IPS DF 6.9 (cell line): ENCODE measurements around the gene EIF3B.

Experiments used
- DNase-seq: peaks from one replicate; pipeline ENCODE4 v3.0.0-alpha.2; 2013; ENCODE audit warnings: low read depth, low spot score
- H3K27ac ChIP-seq: one replicate; pipeline ENCODE4 v1.5.1; 2013; ENCODE audit warnings: low read length, control low read depth
- H3K27me3 ChIP-seq: 2 replicates; pipeline ENCODE4 v1.6.1; 2013; ENCODE audit warnings: mild to moderate bottlenecking, low read length; ENCODE audit not compliant: control insufficient read depth, insufficient read depth
- H3K36me3 ChIP-seq: 2 replicates; pipeline ENCODE4 v1.6.1; 2013; ENCODE audit warnings: low read length; ENCODE audit not compliant: control insufficient read depth, insufficient read depth
- H3K4me1 ChIP-seq: 2 replicates; pipeline ENCODE4 v1.6.1; 2013; ENCODE audit warnings: low read length; ENCODE audit not compliant: control insufficient read depth, insufficient read depth
- H3K4me3 ChIP-seq: 2 replicates; pipeline ENCODE4 v1.5.1; 2013; ENCODE audit warnings: mild to moderate bottlenecking, low read length
- H3K9me3 ChIP-seq: 2 replicates; pipeline ENCODE4 v1.6.1; 2013; ENCODE audit warnings: low read length, inconsistent platforms; ENCODE audit not compliant: control insufficient read depth, insufficient read depth
- WGBS: extraction: QIAGEN DNeasy Blood & Tissue Kit; methylation state at CpG from one replicate; pipeline ENCODE4 v1.1.7; 2013; ENCODE audit warnings: mixed read lengths, missing lambda C conversion rate; ENCODE audit not compliant: insufficient read length, insufficient coverage; 5-methylcytosine and 5-hydroxymethylcytosine counted together

The EIF3B gene

DNA sequence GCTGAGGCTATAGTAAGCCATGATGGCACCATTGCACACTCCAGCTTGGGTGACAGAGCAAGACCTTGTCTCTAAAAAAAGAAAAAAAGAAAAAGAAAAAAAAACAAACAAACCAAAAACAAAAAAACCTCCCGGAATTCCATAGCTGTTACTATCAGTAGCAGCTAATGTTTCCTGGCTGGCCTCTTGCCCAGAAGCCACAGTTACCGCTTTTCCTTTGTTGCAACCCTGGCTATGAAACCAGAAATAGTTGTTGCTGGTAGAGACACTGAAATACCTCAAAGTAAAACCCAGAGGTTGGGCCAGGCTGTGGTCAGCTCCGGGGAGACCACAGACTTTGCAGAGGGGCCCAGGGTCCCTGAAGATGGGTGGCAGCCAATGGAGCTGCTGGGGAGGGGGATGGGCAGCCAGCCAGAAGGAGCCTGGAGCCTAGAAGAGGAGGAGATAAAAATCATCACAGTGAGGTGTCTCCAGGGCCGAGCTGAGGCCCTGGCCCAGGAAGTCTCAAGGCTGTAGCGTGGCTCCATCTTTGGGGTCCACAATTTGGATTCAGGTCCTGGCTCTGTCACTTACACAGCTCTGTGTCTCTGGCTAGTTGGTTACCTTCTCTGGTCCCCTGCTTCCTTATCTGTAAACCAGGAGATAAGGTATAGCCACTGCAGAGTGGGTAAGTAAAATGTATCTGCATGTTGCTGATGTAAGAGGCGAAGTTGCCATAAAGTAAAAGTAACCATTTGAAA, 45.4 kb downstream of the EIF3B start:
- Histone ChIP-seq H3K9me3 (no peaks in the 10 kb centered on the region), H3K36me3 (peaks cover 3% of the 10 kb centered on the region; the same call in 1 of the 2 replicates), H3K27me3 (no peaks in the 10 kb centered on the region), H3K4me1 (peaks cover 9% of the 10 kb centered on the region), H3K27ac (no peak overlapping the region), H3K4me3 (no peak overlapping the region)
- no peak for DNase-seq
- WGBS, result no CpG with 5 or more reads among the region's 6 CpGs

DNA sequence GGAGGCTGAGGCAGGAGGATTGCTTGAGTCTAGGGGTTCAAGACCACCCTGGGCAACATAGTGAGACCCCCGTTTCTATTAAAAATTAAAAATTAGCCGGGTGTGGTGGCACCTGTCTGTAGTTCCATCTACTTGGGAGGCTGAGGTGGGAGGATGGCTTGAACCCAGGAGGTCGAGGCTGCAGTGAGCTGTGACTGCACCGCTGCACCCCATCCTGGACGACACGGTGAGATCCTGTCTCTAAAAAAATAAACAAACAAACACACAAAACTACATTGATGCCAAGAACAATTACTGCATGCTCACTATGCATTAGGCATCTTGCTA, 48.0 kb downstream of the EIF3B start:
- Histone ChIP-seq H3K9me3 (no peaks in the 10 kb centered on the region), H3K4me3 (peak overlapping the region; percentile 84; the same call in 1 of the 2 replicates), H3K4me1 (peaks cover 9% of the 10 kb centered on the region), H3K27me3 (no peaks in the 10 kb centered on the region), H3K36me3 (peaks cover 3% of the 10 kb centered on the region; the same call in 1 of the 2 replicates), H3K27ac (no peak overlapping the region)
- WGBS, result no CpG with 5 or more reads among the region's 6 CpGs
- no peak for DNase-seq

- Histone ChIP-seq H3K36me3 (peaks cover 3% of the 10 kb centered on the region; the same call in 1 of the 2 replicates), H3K4me1 (peaks cover 9% of the 10 kb centered on the region), H3K4me3 (peak within 1 kb of the TSS; percentile 84), H3K27me3 (no peaks in the 10 kb centered on the region), H3K9me3 (no peaks in the 10 kb centered on the region), H3K27ac (no peak within 1 kb of the TSS)
- peak; percentile 72 for DNase-seq
- no CpG with 5 or more reads among the region's 89 CpGs for WGBS
Observed at GRCh38 chr7:2403014-2403717, 48.5 kb downstream of the EIF3B start, which contains the start of gene CHST12. CHST12 (plus strand) TSS chr7:2403611; CDS start chr7:2432640, 29,029 bp downstream.

- H3K9me3 ChIP-seq, result no peaks in the 10 kb centered on the region
- no CpG with 5 or more reads among the region's 71 CpGs for WGBS
- no peak for DNase-seq
- H3K4me3 ChIP-seq, result peak overlapping the region; percentile 77
- H3K36me3 ChIP-seq, result peaks cover 3% of the 10 kb centered on the region; the same call in 1 of the 2 replicates
- H3K4me1 ChIP-seq, result peaks cover 9% of the 10 kb centered on the region
- no peaks in the 10 kb centered on the region for H3K27me3 ChIP-seq
- no peak overlapping the region for H3K27ac ChIP-seq
Observed at GRCh38 chr7:2403718-2404648, 49.4 kb downstream of the EIF3B start.

DNA sequence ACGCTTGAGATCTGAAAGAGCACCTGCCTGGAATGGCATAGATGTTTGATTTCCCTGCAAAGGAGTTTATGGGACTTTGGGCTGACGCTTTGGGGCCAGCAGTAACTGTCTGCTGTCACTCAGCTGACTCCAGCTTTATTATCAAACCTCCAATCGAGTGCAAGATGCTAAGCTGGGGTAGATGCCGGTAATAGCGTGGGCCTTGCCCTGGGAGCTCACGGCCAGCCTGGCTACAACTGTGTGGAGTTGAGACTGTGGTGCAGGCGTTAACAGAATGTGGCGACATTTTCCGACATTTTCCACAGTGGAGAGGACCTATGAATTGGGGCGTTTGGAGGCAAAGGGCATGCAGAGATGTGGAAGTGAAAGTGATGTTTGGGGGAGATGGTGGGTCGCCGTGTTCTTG, 50.1 kb downstream of the EIF3B start:
- DNase-seq, result no peak
- no peaks in the 10 kb centered on the region for H3K27me3 ChIP-seq
- H3K36me3 ChIP-seq, result peaks cover 3% of the 10 kb centered on the region; the same call in 1 of the 2 replicates
- no peaks in the 10 kb centered on the region for H3K9me3 ChIP-seq
- no peak overlapping the region for H3K27ac ChIP-seq
- peaks cover 9% of the 10 kb centered on the region for H3K4me1 ChIP-seq
- H3K4me3 ChIP-seq, result no peak overlapping the region
- WGBS, result 100% methylated on average over 3 of the region's 12 CpGs

DNA sequence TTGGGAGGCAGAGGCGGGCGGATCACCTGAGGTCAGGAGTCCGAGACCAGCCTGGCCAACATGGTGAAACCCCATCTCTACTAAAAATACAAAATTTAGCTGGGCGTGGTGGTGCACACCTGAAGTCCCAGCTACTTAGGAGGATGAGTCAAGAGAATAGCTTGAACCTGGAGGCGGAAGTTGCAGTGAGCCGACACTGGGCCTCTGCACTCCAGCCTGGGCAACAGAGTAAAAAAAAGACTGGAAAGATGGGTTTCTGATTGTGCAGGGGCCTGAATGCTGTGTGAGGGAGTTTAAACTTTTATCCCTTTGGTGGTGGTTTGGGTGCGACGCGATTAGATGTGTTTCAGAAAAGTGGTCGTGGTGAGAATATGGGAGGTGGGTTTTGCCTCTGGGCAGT, 50.6 kb downstream of the EIF3B start:
- Histone ChIP-seq H3K4me1 (peaks cover 6% of the 10 kb centered on the region), H3K27ac (no peak overlapping the region), H3K36me3 (peaks cover 3% of the 10 kb centered on the region; the same call in 1 of the 2 replicates), H3K4me3 (no peak overlapping the region), H3K27me3 (no peaks in the 10 kb centered on the region), H3K9me3 (no peaks in the 10 kb centered on the region)
- DNase-seq, result no peak
- WGBS, result 100% methylated on average over 4 of the region's 10 CpGs

DNA sequence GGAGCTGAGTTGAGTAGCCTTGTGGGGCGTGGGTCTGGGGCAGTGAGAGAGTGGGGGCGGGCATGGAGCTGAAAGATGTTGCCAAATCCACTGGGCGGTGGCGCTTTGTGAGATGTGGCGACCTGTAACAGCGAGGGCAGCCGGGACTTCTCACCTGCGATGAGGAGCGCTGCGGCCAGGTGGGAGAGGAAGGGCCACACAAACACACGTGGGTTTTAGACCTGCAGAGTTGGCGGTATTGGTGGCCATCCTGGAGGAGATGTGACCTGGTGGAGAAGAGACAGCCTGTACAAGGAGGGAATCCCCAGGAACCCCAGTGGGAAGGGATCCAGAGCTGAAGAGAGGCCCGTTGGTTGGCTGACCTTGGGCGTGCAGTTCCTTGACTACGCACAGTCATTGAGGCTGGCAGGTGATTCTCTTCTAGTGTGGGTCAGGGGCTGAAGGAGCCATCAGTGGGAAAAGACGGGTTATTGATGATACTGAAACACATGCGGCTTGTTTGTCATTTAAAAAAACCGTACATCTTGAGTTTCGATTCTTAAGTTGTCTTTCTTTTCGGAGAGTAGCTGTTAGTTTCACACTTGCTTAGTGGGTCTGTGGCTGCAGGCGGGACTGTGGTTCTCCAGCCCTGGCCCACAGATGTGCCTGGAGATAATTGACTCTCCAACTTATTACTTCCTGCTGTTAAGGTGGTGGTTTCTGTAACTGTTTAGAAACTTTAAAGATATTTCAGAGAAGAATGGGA, 51.1 kb downstream of the EIF3B start:
- DNase-seq, result no peak
- Histone ChIP-seq H3K9me3 (no peaks in the 10 kb centered on the region), H3K4me3 (no peak overlapping the region), H3K4me1 (peaks cover 5% of the 10 kb centered on the region), H3K36me3 (peaks cover 3% of the 10 kb centered on the region; the same call in 1 of the 2 replicates), H3K27me3 (no peaks in the 10 kb centered on the region), H3K27ac (no peak overlapping the region)
- WGBS, result no CpG with 5 or more reads among the region's 21 CpGs

- Histone ChIP-seq H3K9me3 (no peaks in the 10 kb centered on the region), H3K4me1 (peaks cover under 1% of the 10 kb centered on the region; the same call in 1 of the 2 replicates), H3K36me3 (no peaks in the 10 kb centered on the region; the same call in 1 of the 2 replicates), H3K27ac (no peak overlapping the region), H3K27me3 (no peaks in the 10 kb centered on the region), H3K4me3 (no peak overlapping the region)
- no CpG with 5 or more reads among the region's 15 CpGs for WGBS
- DNase-seq, result no peak
Observed at GRCh38 chr7:2409745-2410414, 55.3 kb downstream of the EIF3B start.

DNA sequence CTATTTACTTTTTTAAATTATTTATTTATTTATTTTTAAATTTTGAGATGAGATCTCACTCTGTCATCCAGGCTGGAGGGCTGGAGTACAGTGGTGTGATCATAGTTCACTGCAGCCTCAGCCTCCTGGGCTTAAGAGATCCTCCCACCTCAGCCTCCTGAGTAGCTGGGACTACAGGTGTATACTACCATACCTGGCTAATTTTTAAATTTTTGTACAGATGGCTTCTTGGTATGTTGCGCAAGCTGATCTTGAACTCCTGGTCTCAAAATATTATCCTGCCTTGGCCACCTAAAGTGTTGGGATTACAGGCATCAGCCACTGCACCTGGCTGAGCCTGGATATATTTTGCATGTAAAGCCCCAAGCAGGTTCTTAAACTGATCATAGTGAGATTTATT, 56.4 kb downstream of the EIF3B start:
- WGBS, result no CpG with 5 or more reads among the region's 1 CpG
- Histone ChIP-seq H3K4me1 (no peaks in the 10 kb centered on the region), H3K27me3 (no peaks in the 10 kb centered on the region), H3K36me3 (no peaks in the 10 kb centered on the region), H3K9me3 (no peaks in the 10 kb centered on the region), H3K27ac (no peak overlapping the region), H3K4me3 (no peak overlapping the region)
- DNase-seq, result no peak
